Mucosa of descending colon (tissue), 3 donors: ENCODE measurements around the gene TEKT4. TPM values are rescaled to one million over a fixed set of nuclear protein-coding genes. Genes with fewer than 3 reads are reported as not detected.
"Not testable (repeated sequence)": the region's sequence is repeated elsewhere in the genome, so short reads cannot be mapped to it uniquely, and the experiment has no call there.

Source experiments
- ATAC-seq: fragments of 200-7000 bp; cut with Tn5 transposase; one replicate; pipeline ENCODE4 v1.9.1; 2020; ENCODE audit warnings: mild to moderate bottlenecking, moderate library complexity
- DNase-seq, 3 donors: peaks; one replicate each; pipeline ENCODE4 v3.0.0-alpha.2; 2020
- H3K36me3 ChIP-seq: fragments of 200-600 bp; one replicate; pipeline ENCODE4 v1.8.0; 2021; ENCODE audit warnings: low read depth, mild to moderate bottlenecking
- H3K4me1 ChIP-seq: fragments of 200-600 bp; one replicate; pipeline ENCODE4 v1.8.0; 2021; ENCODE audit warnings: low read depth, mild to moderate bottlenecking
- H3K4me3 ChIP-seq: fragments of 200-600 bp; one replicate; pipeline ENCODE4 v1.8.0; 2021; ENCODE audit warnings: mild to moderate bottlenecking
- H3K9me3 ChIP-seq: fragments of 200-600 bp; one replicate; pipeline ENCODE4 v1.8.0; 2021; ENCODE audit warnings: mild to moderate bottlenecking
- intact Hi-C, 2 donors: fragments of 100-400 bp; cut with DNase I in 1 of 2; cut with micrococcal nuclease in 1 of 2; formaldehyde crosslinking; loops; one replicate each; pipeline versions ENCODE4 v1.11.0 to v1.11.1; 2022; cut with DNase I, micrococcal nuclease
- total RNA-seq, 3 donors: library from RNA; stranded (reverse); fragmentation: NEBNext Ultra II Directional in 2 of 3; extraction: Animal tissue kit (Norgen Biotek cat#: 25700) in 2 of 3; gene quantifications; one replicate each; pipeline versions ENCODE4 v1.2.1 to v1.2.4, GENCODE V29; 2021 to 2023
- TF ChIP-seq, protein P1 (sequence below): fragments of 200-600 bp; IDR thresholded peaks from one replicate; pipeline ENCODE4 v1.8.0; 2022; ENCODE audit warnings: antibody characterized with exemption, mild to moderate bottlenecking
- donor health status: DM: no; HTN: no; CAD: no; lungs with moderate emphysema.
- donor health status: DM: no; HTN: no; CAD: no.
- donor health status: DM: no; HTN: yes; CAD: no.

The TEKT4 gene
- total RNA-seq, 3 donors from 2014 or later, result not detected

- Histone ChIP-seq H3K4me3 (no peak overlapping the region), H3K36me3 (no peaks in the 10 kb centered on the region), H3K4me1 (no peaks in the 10 kb centered on the region), H3K9me3 (no peaks in the 10 kb centered on the region)
- ATAC-seq (no peak), DNase-seq (peak in 1 of 3 donors; percentile 22)
- intact Hi-C loops, result no loop called here
- TF ChIP-seq, protein P1, sequence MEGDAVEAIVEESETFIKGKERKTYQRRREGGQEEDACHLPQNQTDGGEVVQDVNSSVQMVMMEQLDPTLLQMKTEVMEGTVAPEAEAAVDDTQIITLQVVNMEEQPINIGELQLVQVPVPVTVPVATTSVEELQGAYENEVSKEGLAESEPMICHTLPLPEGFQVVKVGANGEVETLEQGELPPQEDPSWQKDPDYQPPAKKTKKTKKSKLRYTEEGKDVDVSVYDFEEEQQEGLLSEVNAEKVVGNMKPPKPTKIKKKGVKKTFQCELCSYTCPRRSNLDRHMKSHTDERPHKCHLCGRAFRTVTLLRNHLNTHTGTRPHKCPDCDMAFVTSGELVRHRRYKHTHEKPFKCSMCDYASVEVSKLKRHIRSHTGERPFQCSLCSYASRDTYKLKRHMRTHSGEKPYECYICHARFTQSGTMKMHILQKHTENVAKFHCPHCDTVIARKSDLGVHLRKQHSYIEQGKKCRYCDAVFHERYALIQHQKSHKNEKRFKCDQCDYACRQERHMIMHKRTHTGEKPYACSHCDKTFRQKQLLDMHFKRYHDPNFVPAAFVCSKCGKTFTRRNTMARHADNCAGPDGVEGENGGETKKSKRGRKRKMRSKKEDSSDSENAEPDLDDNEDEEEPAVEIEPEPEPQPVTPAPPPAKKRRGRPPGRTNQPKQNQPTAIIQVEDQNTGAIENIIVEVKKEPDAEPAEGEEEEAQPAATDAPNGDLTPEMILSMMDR, result no peak
These were observed 5.9 kb downstream of the TEKT4 start for GRCh38 chr2:94877129-94877528.

GRCh38 chr2:94878575-94878974 lies 7.3 kb downstream of the TEKT4 start:
- H3K4me1 ChIP-seq, intact Hi-C loops, H3K9me3 ChIP-seq, ATAC-seq, H3K4me3 ChIP-seq, H3K36me3 ChIP-seq: not testable (repeated sequence)
- peak in 1 of 3 donors; percentile 24 for DNase-seq

GRCh38 chr2:94879314-94879981 lies 8.2 kb downstream of the TEKT4 start:
- intact Hi-C loops, result no loop called here
- no peaks in the 10 kb centered on the region for H3K36me3 ChIP-seq
- no peak for ATAC-seq
- TF ChIP-seq, protein P1, result no peak
- no peaks in the 10 kb centered on the region for H3K9me3 ChIP-seq
- no peak overlapping the region for H3K4me3 ChIP-seq
- no peaks in the 10 kb centered on the region for H3K4me1 ChIP-seq
- DNase-seq, result peak in 1 of 3 donors; percentile 25

- Histone ChIP-seq H3K4me3 (no peak overlapping the region), H3K36me3 (no peaks in the 10 kb centered on the region), H3K4me1 (no peaks in the 10 kb centered on the region), H3K9me3 (no peaks in the 10 kb centered on the region)
- DNase-seq, result peak in 1 of 3 donors; percentile 31
- intact Hi-C loops, result no loop called here
- TF ChIP-seq, protein P1, result no peak
- no peak for ATAC-seq
These were observed 8.8 kb downstream of the TEKT4 start for GRCh38 chr2:94879982-94880377.

DNA sequence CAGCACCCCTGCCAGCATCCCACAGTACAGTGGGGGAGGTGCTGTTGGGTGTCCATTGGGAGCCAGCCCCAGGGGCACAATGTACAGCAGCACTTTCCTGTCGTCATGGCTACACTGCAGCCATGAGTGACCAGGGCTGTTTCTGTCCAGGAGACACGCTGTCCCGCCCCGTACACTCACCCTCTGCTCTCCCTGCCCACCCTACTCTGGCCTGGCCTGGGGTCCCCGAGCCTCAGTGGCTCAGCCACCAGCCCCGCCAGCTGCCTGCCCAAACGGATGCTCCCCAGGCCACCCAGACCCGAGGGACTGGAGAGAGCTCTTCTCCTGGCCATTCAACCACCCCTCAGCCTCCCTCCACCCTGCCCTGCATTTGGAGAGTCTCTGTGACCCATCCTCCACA lies 9.3 kb downstream of the TEKT4 start:
- Histone ChIP-seq H3K36me3 (no peaks in the 10 kb centered on the region), H3K4me1 (no peaks in the 10 kb centered on the region), H3K9me3 (no peaks in the 10 kb centered on the region), H3K4me3 (no peak overlapping the region)
- ATAC-seq (no peak), DNase-seq (peak in 1 of 3 donors; percentile 26)
- intact Hi-C loops, result no loop called here
- TF ChIP-seq, protein P1, result no peak

DNA sequence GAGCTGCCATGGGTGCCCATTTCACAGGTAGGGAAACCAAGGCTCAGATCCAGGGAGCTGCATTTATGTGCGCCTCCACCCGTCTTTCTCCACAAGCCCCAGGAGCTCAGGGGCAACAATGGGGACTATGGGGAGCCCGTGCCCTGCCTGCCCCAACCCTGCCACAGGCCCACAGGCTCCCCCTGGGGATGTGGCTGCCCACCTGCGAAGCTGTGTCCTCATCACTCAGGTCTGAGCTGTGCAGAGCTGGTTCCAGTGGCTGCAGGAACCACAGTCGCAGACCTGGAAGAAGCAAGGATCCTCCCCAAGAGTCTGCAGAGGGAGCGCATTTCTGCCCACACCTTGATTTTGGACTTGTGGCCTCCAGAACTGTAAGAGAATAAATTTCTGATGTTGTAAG lies 9.8 kb downstream of the TEKT4 start:
- Histone ChIP-seq H3K4me1 (no peaks in the 10 kb centered on the region), H3K4me3 (no peak overlapping the region), H3K9me3 (no peaks in the 10 kb centered on the region), H3K36me3 (no peaks in the 10 kb centered on the region)
- TF ChIP-seq, protein P1, result no peak
- ATAC-seq (no peak), DNase-seq (peak in 1 of 3 donors; percentile 21)
- intact Hi-C loops, result no loop called here
